Neural crest cell (in vitro differentiated cells): ENCODE results near the gene TMEFF2. TPM values are rescaled to one million over a fixed set of nuclear protein-coding genes. Genes with fewer than 3 reads are reported as not detected.

Experiments used
- DNase-seq: peaks from one replicate; pipeline ENCODE4 v3.0.0; 2021; ENCODE audit warnings: low read depth, mixed read lengths, low spot score
- H3K27ac Mint-ChIP-seq: one replicate; pipeline ENCODE4 v1.8.0; 2021; ENCODE audit warnings: mild to moderate bottlenecking, mixed read lengths; ENCODE audit not compliant: unreplicated experiment
- H3K27me3 Mint-ChIP-seq: 2 replicates; pipeline ENCODE4 v1.8.0; 2021; ENCODE audit warnings: low read depth, mild to moderate bottlenecking, mixed read lengths
- H3K36me3 Mint-ChIP-seq: 2 replicates; pipeline ENCODE4 v1.8.0; 2021; ENCODE audit warnings: low read depth, mild to moderate bottlenecking, mixed read lengths
- H3K4me1 Mint-ChIP-seq: 2 replicates; pipeline ENCODE4 v1.8.0; 2021; ENCODE audit warnings: mixed read lengths
- H3K4me3 Mint-ChIP-seq: one replicate; pipeline ENCODE4 v1.8.0; 2021; ENCODE audit warnings: mild to moderate bottlenecking, mixed read lengths
- H3K9me3 Mint-ChIP-seq: 2 replicates; pipeline ENCODE4 v1.8.0; 2021; ENCODE audit warnings: mixed read lengths
- total RNA-seq: library from RNA; stranded (reverse); gene quantifications from 2 replicates; pipeline ENCODE4 v1.2.1, GENCODE V29; 2021
- TF ChIP-seq, protein P1 (sequence below): fragments of 200-600 bp; sonication (generic); conservative IDR thresholded peaks from 2 replicates; pipeline ENCODE4 v1.5.0; 2021; ENCODE audit warnings: antibody characterized with exemption, mild to moderate bottlenecking

The TMEFF2 gene
- total RNA-seq, 1 donor from 2014 or later, result 2.9 TPM

DNA sequence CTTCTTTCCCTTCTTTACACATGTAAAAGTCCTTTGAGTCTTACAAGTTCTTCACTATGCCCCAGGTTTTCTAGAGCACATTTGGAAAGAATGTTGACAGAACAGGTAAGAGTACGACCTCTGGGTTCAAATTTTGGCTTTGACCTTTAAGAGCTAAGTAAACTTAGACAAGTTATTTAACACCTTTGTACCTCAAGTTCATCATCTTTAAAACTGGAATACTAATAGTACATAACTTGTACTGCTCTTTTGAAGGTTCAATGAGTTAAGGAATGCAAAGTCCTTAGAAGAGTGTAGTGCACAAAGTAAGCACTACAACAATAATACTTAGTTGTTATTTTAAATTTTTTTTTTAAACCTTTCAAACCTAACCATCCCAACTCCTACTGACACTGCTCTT is 156.6 kb downstream of the TMEFF2 start:
- no peak overlapping the region for H3K4me3 Mint-ChIP-seq
- DNase-seq, result no peak
- TF ChIP-seq, protein P1, sequence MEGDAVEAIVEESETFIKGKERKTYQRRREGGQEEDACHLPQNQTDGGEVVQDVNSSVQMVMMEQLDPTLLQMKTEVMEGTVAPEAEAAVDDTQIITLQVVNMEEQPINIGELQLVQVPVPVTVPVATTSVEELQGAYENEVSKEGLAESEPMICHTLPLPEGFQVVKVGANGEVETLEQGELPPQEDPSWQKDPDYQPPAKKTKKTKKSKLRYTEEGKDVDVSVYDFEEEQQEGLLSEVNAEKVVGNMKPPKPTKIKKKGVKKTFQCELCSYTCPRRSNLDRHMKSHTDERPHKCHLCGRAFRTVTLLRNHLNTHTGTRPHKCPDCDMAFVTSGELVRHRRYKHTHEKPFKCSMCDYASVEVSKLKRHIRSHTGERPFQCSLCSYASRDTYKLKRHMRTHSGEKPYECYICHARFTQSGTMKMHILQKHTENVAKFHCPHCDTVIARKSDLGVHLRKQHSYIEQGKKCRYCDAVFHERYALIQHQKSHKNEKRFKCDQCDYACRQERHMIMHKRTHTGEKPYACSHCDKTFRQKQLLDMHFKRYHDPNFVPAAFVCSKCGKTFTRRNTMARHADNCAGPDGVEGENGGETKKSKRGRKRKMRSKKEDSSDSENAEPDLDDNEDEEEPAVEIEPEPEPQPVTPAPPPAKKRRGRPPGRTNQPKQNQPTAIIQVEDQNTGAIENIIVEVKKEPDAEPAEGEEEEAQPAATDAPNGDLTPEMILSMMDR, result no peak
- no peak overlapping the region for H3K27ac Mint-ChIP-seq
- peaks cover 2% of the 10 kb centered on the region for H3K9me3 Mint-ChIP-seq
- H3K4me1 Mint-ChIP-seq, result no peaks in the 10 kb centered on the region
- H3K27me3 Mint-ChIP-seq, result no peaks in the 10 kb centered on the region
- no peaks in the 10 kb centered on the region for H3K36me3 Mint-ChIP-seq

DNA sequence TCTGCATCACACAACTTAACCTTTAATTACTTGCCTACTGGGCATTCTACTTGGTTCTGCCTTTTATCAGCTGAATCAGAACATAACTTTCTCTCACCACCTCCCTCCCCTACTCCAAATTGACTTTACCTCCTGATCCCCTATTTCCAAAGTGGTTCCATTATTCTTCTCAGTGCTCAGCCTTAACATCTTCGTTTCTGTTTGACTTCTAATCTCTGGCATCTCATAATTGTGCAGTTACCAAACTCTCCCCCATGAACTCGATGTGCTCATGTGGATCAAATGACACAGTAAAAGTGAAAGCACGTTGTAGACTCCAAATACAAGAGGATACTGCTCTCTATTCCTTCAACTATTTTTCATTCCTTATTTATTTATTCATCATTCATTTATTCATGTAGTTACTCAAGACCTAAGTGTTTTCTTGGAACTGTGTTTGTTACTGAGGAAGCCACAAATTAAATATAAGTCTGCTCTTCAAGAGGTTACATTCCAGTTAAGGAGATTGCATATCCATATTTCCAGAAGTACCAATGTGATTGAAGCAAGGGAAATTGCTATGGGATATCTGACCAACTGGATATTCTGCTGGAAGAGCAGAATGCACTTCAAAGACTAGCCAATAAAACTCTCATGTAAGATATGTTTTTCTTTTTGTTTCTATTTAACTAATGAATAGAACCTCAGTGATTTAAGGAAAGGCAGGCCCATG is 158.8 kb downstream of the TMEFF2 start:
- TF ChIP-seq, protein P1, result no peak
- no peak overlapping the region for H3K27ac Mint-ChIP-seq
- H3K4me1 Mint-ChIP-seq, result no peaks in the 10 kb centered on the region
- H3K9me3 Mint-ChIP-seq, result peaks cover 2% of the 10 kb centered on the region
- no peak overlapping the region for H3K4me3 Mint-ChIP-seq
- no peaks in the 10 kb centered on the region for H3K27me3 Mint-ChIP-seq
- no peak for DNase-seq
- no peaks in the 10 kb centered on the region for H3K36me3 Mint-ChIP-seq

DNA sequence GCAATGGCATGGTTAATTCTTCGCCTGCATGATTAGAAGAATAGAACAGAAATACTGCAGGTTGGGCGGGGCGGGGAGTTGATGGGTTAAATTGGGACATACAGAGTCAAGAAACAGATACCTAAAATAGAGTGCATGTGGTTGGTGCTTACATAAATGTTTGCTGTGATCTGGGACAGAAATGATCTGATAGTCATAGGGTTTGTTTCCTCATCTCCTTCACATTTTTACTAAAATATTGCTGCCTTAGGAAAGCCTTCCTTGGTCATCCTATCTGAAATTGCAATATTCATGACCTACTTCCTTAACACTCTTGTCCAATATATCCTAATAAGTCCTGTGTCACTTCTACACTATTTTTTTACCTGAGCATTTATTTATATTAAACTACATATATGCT is 163.9 kb downstream of the TMEFF2 start:
- TF ChIP-seq, protein P1, result no peak
- Mint-ChIP-seq H3K36me3 (no peaks in the 10 kb centered on the region), H3K4me1 (peaks cover 9% of the 10 kb centered on the region), H3K4me3 (no peak overlapping the region), H3K27ac (no peak overlapping the region), H3K9me3 (peaks cover 4% of the 10 kb centered on the region), H3K27me3 (no peaks in the 10 kb centered on the region)
- DNase-seq, result no peak

DNA sequence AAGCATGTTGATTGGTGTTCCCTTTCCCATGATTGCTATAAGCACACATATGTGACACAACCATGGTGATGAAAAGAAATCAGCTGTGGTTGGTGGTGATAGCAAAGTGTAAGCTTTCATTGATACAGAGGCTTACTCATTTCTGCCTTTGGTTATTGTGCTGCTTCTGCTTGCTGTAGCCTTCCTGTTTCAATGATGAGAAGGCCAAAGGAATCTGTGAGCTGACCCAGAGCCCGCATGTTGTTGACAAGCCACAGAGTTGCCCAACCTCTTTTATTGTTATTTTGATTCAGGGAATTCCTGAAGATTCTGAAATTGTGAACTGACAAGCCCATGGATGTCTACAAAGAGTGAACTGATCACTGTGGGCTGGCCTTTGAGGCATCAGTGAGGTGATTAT is 164.4 kb downstream of the TMEFF2 start:
- DNase-seq, result no peak
- Mint-ChIP-seq H3K9me3 (peaks cover 4% of the 10 kb centered on the region), H3K4me1 (peaks cover 14% of the 10 kb centered on the region), H3K36me3 (no peaks in the 10 kb centered on the region), H3K4me3 (no peak overlapping the region), H3K27me3 (no peaks in the 10 kb centered on the region), H3K27ac (no peak overlapping the region)
- TF ChIP-seq, protein P1, result no peak

DNA sequence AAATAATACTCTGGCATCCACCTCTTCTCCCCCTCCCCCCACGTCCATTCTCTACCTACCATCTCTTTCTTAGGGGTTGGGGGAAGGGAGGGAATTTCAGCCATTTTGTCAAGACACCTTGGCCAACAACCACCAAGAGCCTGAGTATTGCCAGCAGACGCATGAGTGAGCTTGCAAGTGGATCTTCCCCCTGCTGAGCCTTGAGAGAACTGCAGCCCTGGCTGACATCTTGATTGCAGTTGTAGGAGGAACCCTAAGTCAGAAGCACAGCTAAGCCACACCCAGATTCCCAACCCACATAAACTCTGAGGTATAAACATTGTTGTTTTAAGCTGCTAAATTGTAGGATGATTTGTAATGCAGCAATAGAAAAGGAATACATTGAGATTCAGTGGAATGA is 165.6 kb downstream of the TMEFF2 start:
- DNase-seq, result no peak
- Mint-ChIP-seq H3K4me1 (peaks cover 20% of the 10 kb centered on the region), H3K27ac (no peak overlapping the region), H3K4me3 (no peak overlapping the region), H3K9me3 (peaks cover 4% of the 10 kb centered on the region), H3K27me3 (no peaks in the 10 kb centered on the region), H3K36me3 (no peaks in the 10 kb centered on the region)
- TF ChIP-seq, protein P1, result peak; percentile 43

DNA sequence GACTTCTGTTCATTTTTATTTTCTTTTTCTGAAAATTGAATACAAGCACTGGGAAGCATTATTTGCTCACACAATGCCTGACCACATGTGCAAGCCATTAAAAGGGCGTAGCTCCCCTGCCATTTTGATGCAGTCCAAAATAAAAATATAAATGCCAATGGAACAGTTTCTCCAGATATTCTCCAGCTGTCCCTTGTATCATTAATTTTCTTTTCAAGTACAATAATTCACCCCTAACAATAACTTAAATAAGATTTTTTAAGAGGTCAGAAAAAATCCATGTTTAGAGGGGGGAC is 168.0 kb downstream of the TMEFF2 start:
- Mint-ChIP-seq H3K4me3 (no peak overlapping the region), H3K9me3 (peaks cover 4% of the 10 kb centered on the region)

More for the DNA sequence above, 168.0 kb downstream of the TMEFF2 start:
- DNase-seq, result no peak
- Mint-ChIP-seq H3K36me3 (no peaks in the 10 kb centered on the region), H3K27ac (no peak overlapping the region), H3K27me3 (no peaks in the 10 kb centered on the region), H3K4me1 (peaks cover 20% of the 10 kb centered on the region)
- TF ChIP-seq, protein P1, result no peak
